Stimulated activated naive CD8-positive, alpha-beta T cell treated with anti-CD3 and anti-CD28 coated beads, Interleukin-15, Interleukin-2, amounts not matched to agents 100 ng/mL and 50 ng/mL, for 24 hours (primary cell): Measurements from ENCODE around the gene CLTC.

Experiments
- H3K27ac Mint-ChIP-seq: one replicate; pipeline ENCODE4 v1.8.0; 2021; ENCODE audit warnings: mild to moderate bottlenecking, mixed read lengths
- H3K27me3 Mint-ChIP-seq: one replicate; pipeline ENCODE4 v1.8.0; 2021; ENCODE audit warnings: mixed read lengths
- H3K36me3 Mint-ChIP-seq: one replicate; pipeline ENCODE4 v1.8.0; 2021; ENCODE audit warnings: low read depth, mixed read lengths
- H3K4me1 Mint-ChIP-seq: one replicate; pipeline ENCODE4 v1.8.0; 2021; ENCODE audit warnings: low read depth, mixed read lengths
- H3K4me3 Mint-ChIP-seq: one replicate; pipeline ENCODE4 v1.8.0; 2021; ENCODE audit warnings: mild to moderate bottlenecking, mixed read lengths
- H3K9me3 Mint-ChIP-seq: one replicate; pipeline ENCODE4 v1.8.0; 2021; ENCODE audit warnings: mixed read lengths

Gene CLTC

GRCh38 chr17:59623151-59623550, 3.5 kb downstream of the CLTC start:
- Mint-ChIP-seq H3K27me3 (no peaks in the 10 kb centered on the region), H3K4me3 (peak overlapping the region; percentile 91), H3K36me3 (peaks cover 37% of the 10 kb centered on the region), H3K9me3 (no peaks in the 10 kb centered on the region), H3K27ac (peak overlapping the region; percentile 23), H3K4me1 (peaks cover 72% of the 10 kb centered on the region)

- no peaks in the 10 kb centered on the region for H3K9me3 Mint-ChIP-seq
- H3K27ac Mint-ChIP-seq = no peak overlapping the region
- no peak overlapping the region for H3K4me3 Mint-ChIP-seq
- H3K4me1 Mint-ChIP-seq = peaks cover 84% of the 10 kb centered on the region
- no peaks in the 10 kb centered on the region for H3K27me3 Mint-ChIP-seq
- H3K36me3 Mint-ChIP-seq = peaks cover 53% of the 10 kb centered on the region
Observed at GRCh38 chr17:59626756-59627155, 7.1 kb downstream of the CLTC start.

- H3K9me3 Mint-ChIP-seq = no peaks in the 10 kb centered on the region
- peak overlapping the region; percentile 33 for H3K27ac Mint-ChIP-seq
- peaks cover 80% of the 10 kb centered on the region for H3K4me1 Mint-ChIP-seq
- no peaks in the 10 kb centered on the region for H3K27me3 Mint-ChIP-seq
- H3K36me3 Mint-ChIP-seq = peaks cover 52% of the 10 kb centered on the region
- no peak overlapping the region for H3K4me3 Mint-ChIP-seq
Observed at GRCh38 chr17:59627274-59627673, 7.6 kb downstream of the CLTC start.

- no peaks in the 10 kb centered on the region for H3K9me3 Mint-ChIP-seq
- no peaks in the 10 kb centered on the region for H3K27me3 Mint-ChIP-seq
- peak overlapping the region; percentile 33 for H3K27ac Mint-ChIP-seq
- no peak overlapping the region for H3K4me3 Mint-ChIP-seq
- peaks cover 55% of the 10 kb centered on the region for H3K36me3 Mint-ChIP-seq
- peaks cover 80% of the 10 kb centered on the region for H3K4me1 Mint-ChIP-seq
Observed at GRCh38 chr17:59627770-59628171, 8.1 kb downstream of the CLTC start.

- H3K27me3 Mint-ChIP-seq = no peaks in the 10 kb centered on the region
- H3K4me1 Mint-ChIP-seq = peaks cover 82% of the 10 kb centered on the region
- no peak overlapping the region for H3K27ac Mint-ChIP-seq
- no peaks in the 10 kb centered on the region for H3K9me3 Mint-ChIP-seq
- no peak overlapping the region for H3K4me3 Mint-ChIP-seq
- H3K36me3 Mint-ChIP-seq = peaks cover 46% of the 10 kb centered on the region
Observed at GRCh38 chr17:59629174-59629573, 9.5 kb downstream of the CLTC start.

GRCh38 chr17:59631276-59631675, 11.6 kb downstream of the CLTC start:
- H3K4me1 Mint-ChIP-seq = peaks cover 77% of the 10 kb centered on the region
- no peak overlapping the region for H3K27ac Mint-ChIP-seq
- no peaks in the 10 kb centered on the region for H3K27me3 Mint-ChIP-seq
- peaks cover 37% of the 10 kb centered on the region for H3K36me3 Mint-ChIP-seq
- H3K4me3 Mint-ChIP-seq = no peak overlapping the region
- no peaks in the 10 kb centered on the region for H3K9me3 Mint-ChIP-seq

GRCh38 chr17:59632398-59632797, 12.7 kb downstream of the CLTC start:
- H3K36me3 Mint-ChIP-seq = peaks cover 37% of the 10 kb centered on the region
- H3K4me3 Mint-ChIP-seq = no peak overlapping the region
- H3K4me1 Mint-ChIP-seq = peaks cover 69% of the 10 kb centered on the region
- H3K27me3 Mint-ChIP-seq = no peaks in the 10 kb centered on the region
- no peak overlapping the region for H3K27ac Mint-ChIP-seq
- no peaks in the 10 kb centered on the region for H3K9me3 Mint-ChIP-seq

- Mint-ChIP-seq H3K9me3 (no peaks in the 10 kb centered on the region), H3K27ac (no peak overlapping the region), H3K4me3 (no peak overlapping the region), H3K27me3 (no peaks in the 10 kb centered on the region), H3K36me3 (peaks cover 25% of the 10 kb centered on the region), H3K4me1 (peaks cover 66% of the 10 kb centered on the region)
Observed at GRCh38 chr17:59633658-59634359, 14.1 kb downstream of the CLTC start.

GRCh38 chr17:59634632-59635541, 15.2 kb downstream of the CLTC start:
- Mint-ChIP-seq H3K27me3 (no peaks in the 10 kb centered on the region), H3K27ac (peak overlapping the region; percentile 57), H3K9me3 (no peaks in the 10 kb centered on the region), H3K36me3 (peaks cover 15% of the 10 kb centered on the region), H3K4me1 (peaks cover 60% of the 10 kb centered on the region), H3K4me3 (no peak overlapping the region)

- Mint-ChIP-seq H3K4me3 (no peak overlapping the region), H3K27me3 (no peaks in the 10 kb centered on the region), H3K4me1 (peaks cover 66% of the 10 kb centered on the region), H3K9me3 (no peaks in the 10 kb centered on the region), H3K27ac (peak overlapping the region; percentile 5), H3K36me3 (no peaks in the 10 kb centered on the region)
Observed at GRCh38 chr17:59637611-59638310, 18.1 kb downstream of the CLTC start.

- Mint-ChIP-seq H3K4me1 (peaks cover 66% of the 10 kb centered on the region), H3K9me3 (no peaks in the 10 kb centered on the region), H3K27me3 (no peaks in the 10 kb centered on the region), H3K27ac (no peak overlapping the region), H3K36me3 (peaks cover 3% of the 10 kb centered on the region), H3K4me3 (no peak overlapping the region)
Observed at GRCh38 chr17:59638553-59638952, 18.9 kb downstream of the CLTC start.

GRCh38 chr17:59641799-59642484, 22.2 kb downstream of the CLTC start:
- H3K36me3 Mint-ChIP-seq = peaks cover 22% of the 10 kb centered on the region
- no peaks in the 10 kb centered on the region for H3K9me3 Mint-ChIP-seq
- peak overlapping the region; percentile 51 for H3K4me3 Mint-ChIP-seq
- peak overlapping the region; percentile 64 for H3K27ac Mint-ChIP-seq
- H3K27me3 Mint-ChIP-seq = no peaks in the 10 kb centered on the region
- peaks cover 64% of the 10 kb centered on the region for H3K4me1 Mint-ChIP-seq

GRCh38 chr17:59642565-59642964, 22.9 kb downstream of the CLTC start:
- Mint-ChIP-seq H3K27ac (peak overlapping the region; percentile 64), H3K4me3 (peak overlapping the region; percentile 51), H3K27me3 (no peaks in the 10 kb centered on the region), H3K4me1 (peaks cover 64% of the 10 kb centered on the region), H3K9me3 (no peaks in the 10 kb centered on the region), H3K36me3 (peaks cover 29% of the 10 kb centered on the region)
